RWPE2 (cell line): Measurements from ENCODE around the gene PABPC1L.

Experiments used
- ATAC-seq: fragments of 200-7000 bp; cut with Tn5 transposase; 3 replicates; pipeline ENCODE4 v1.9.1; 2021; ENCODE audit warnings: low read depth
- DNase-seq: peaks from one replicate; pipeline ENCODE4 v3.0.0-alpha.2; 2020; ENCODE audit warnings: low spot score
- H3K27ac ChIP-seq: fragments of 450-650 bp; 2 replicates; pipeline ENCODE4 v1.5.1; 2017; ENCODE audit warnings: mild to moderate bottlenecking; ENCODE audit not compliant: poor library complexity, severe bottlenecking
- H3K27me3 ChIP-seq: fragments of 250-450 bp; sonication (Bioruptor Pico); 2 replicates; pipeline ENCODE4 v1.5.1; 2021; ENCODE audit warnings: mild to moderate bottlenecking, moderate library complexity; ENCODE audit not compliant: insufficient read depth, poor library complexity, severe bottlenecking
- H3K36me3 ChIP-seq: fragments of 250-450 bp; sonication (Bioruptor Pico); 2 replicates; pipeline ENCODE4 v1.5.1; 2020; ENCODE audit warnings: low read depth, mild to moderate bottlenecking, moderate library complexity
- H3K4me1 ChIP-seq: fragments of 250-450 bp; sonication (Bioruptor Pico); 2 replicates; pipeline ENCODE4 v1.5.1; 2021; ENCODE audit warnings: mild to moderate bottlenecking, moderate library complexity; ENCODE audit not compliant: insufficient read depth, poor library complexity, severe bottlenecking
- H3K4me3 ChIP-seq: fragments of 250-450 bp; sonication (Bioruptor Pico); 2 replicates; pipeline ENCODE4 v1.5.1; 2021; ENCODE audit warnings: mild to moderate bottlenecking, moderate library complexity; ENCODE audit not compliant: severe bottlenecking
- H3K9me3 ChIP-seq: fragments of 250-450 bp; sonication (Bioruptor Pico); 2 replicates; pipeline ENCODE4 v1.5.1; 2021; ENCODE audit warnings: mild to moderate bottlenecking, moderate library complexity; ENCODE audit not compliant: severe bottlenecking
- TF ChIP-seq, protein P1 (sequence below): fragments of 450-650 bp; IDR thresholded peaks from one replicate; pipeline ENCODE4 v1.5.1; 2017; ENCODE audit warnings: mild to moderate bottlenecking, moderate library complexity; ENCODE audit not compliant: poor library complexity, severe bottlenecking

Gene PABPC1L

DNA sequence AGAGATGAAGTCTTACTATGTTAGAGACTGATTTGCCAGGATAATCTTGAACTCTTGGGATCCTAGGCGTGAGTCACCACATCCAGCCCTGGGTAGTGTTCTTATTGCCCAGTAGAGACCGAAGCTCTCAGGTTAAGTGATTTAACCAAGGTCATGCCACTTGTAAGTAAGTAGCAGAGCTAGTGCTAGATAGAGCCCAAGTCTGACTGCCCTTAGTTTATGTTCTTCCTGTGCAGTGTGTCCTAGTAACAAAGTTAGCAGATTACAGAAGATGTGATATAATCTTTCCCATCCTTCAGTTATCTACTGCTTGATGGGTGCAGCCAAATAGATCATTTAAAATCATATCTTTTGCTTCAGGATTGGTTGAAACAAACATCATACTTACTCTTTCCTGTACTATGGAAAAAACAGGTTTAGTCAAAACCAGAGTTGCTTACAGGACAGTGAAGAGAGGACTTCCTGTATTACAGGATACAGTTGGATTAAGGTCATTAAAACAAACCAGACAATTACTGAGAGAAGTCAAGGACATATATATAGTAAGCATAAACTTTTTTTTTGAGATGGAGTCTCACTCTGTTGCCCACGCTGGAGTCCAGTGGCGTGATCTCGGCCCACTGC, 9.5 kb upstream of the PABPC1L start:
- no peaks in the 10 kb centered on the region for H3K27me3 ChIP-seq
- ATAC-seq (no peak), DNase-seq (no peak)
- peaks cover 16% of the 10 kb centered on the region for H3K4me1 ChIP-seq
- H3K4me3 ChIP-seq, result no peak overlapping the region
- no peaks in the 10 kb centered on the region for H3K9me3 ChIP-seq
- TF ChIP-seq, protein P1, sequence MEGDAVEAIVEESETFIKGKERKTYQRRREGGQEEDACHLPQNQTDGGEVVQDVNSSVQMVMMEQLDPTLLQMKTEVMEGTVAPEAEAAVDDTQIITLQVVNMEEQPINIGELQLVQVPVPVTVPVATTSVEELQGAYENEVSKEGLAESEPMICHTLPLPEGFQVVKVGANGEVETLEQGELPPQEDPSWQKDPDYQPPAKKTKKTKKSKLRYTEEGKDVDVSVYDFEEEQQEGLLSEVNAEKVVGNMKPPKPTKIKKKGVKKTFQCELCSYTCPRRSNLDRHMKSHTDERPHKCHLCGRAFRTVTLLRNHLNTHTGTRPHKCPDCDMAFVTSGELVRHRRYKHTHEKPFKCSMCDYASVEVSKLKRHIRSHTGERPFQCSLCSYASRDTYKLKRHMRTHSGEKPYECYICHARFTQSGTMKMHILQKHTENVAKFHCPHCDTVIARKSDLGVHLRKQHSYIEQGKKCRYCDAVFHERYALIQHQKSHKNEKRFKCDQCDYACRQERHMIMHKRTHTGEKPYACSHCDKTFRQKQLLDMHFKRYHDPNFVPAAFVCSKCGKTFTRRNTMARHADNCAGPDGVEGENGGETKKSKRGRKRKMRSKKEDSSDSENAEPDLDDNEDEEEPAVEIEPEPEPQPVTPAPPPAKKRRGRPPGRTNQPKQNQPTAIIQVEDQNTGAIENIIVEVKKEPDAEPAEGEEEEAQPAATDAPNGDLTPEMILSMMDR, result no peak
- peaks cover 80% of the 10 kb centered on the region for H3K36me3 ChIP-seq
- no peak overlapping the region for H3K27ac ChIP-seq

GRCh38 chr20:44901974-44902373, 7.9 kb upstream of the PABPC1L start:
- TF ChIP-seq, protein P1, result no peak
- Histone ChIP-seq H3K36me3 (peaks cover 86% of the 10 kb centered on the region), H3K4me3 (no peak overlapping the region), H3K27ac (no peak overlapping the region), H3K4me1 (peaks cover under 1% of the 10 kb centered on the region), H3K9me3 (no peaks in the 10 kb centered on the region), H3K27me3 (no peaks in the 10 kb centered on the region)
- ATAC-seq (peak; percentile 79), DNase-seq (no peak)

- Histone ChIP-seq H3K36me3 (peaks cover 90% of the 10 kb centered on the region), H3K27ac (no peak overlapping the region), H3K4me1 (no peaks in the 10 kb centered on the region), H3K4me3 (no peak overlapping the region), H3K27me3 (no peaks in the 10 kb centered on the region), H3K9me3 (no peaks in the 10 kb centered on the region)
- DNase-seq (no peak), ATAC-seq (no peak)
- TF ChIP-seq, protein P1, result no peak
These were observed 5.5 kb upstream of the PABPC1L start for GRCh38 chr20:44904377-44904776.

DNA sequence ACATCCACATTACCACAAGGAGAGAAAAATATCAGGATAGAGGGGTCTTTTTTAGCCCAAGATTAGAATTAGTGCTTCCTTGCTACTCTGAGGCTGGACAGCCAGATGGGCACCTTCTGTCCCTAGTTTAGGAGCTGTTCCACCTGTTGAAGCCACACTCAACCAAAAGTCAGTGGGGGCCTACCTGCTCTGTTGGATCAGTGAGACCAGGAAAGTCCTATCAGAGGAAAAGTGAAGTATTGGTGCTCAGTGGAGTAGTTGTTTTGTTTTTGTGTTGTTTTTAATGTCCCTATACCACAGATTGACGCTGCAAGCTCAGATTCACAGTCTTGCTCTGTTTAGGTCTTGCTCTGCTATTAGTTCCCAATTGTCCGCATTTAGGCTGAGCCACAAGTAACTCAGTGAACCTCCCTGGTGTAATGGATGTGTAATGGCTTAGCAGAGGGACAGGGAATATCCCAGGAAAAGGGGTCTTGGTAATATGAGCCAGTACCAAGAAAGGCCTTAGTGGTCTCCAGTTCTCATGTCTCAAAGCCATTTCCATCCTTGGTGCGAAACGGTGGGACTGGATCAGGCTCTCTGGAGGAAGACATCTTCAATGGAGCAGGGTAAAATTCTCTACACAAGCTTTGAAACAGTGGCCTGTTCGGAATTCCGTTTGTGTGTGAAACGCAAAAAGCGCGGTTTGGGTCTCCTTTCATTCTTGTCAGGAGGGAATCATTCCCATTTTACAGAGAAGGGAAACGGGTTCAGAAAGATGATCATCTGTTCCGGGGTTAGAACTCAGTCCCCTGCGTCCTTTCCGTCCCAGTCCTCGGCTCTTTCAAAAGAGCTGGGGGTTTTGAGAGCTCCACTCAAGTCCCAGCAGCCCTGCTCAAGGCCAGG, 631 bp upstream of the PABPC1L start:
- H3K4me3 ChIP-seq, result peak overlapping the region; percentile 58
- TF ChIP-seq, protein P1, result no peak
- H3K36me3 ChIP-seq, result peaks cover 68% of the 10 kb centered on the region
- H3K9me3 ChIP-seq, result no peaks in the 10 kb centered on the region
- H3K27ac ChIP-seq, result peak overlapping the region; percentile 39
- DNase-seq (no peak), ATAC-seq (peak; percentile 2; the same call in 2 of the 3 replicates)
- H3K4me1 ChIP-seq, result peaks cover 8% of the 10 kb centered on the region
- no peaks in the 10 kb centered on the region for H3K27me3 ChIP-seq
